Measurements from ENCODE around the gene ULK2.

Gene ULK2

DNA sequence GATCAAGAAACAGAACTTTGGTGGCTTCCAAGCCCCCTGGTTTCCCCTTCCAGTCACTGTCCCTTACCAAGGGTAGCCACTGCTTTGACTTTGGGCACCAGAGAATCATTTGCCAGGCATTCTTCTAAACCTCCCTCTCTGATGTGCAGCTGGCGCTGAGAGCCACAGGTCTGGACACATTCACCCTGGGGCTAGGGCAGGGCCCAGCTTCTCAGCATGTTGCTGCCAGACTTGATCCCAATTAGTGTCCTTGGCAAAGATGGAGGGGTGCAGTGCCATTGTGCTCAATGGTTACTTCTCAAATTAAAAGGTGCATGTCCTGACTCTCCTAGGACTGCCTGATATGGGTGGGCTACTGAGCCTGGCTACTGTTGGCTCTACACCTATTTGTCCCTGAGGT, 143.8 kb downstream of the ULK2 start:
- Histone ChIP-seq H3K36me3 (ENCODE audit: low read length) (no peaks in the 10 kb centered on the region), H3F3A (ENCODE audit: insufficient read depth) (no peaks in the 10 kb centered on the region), H3K4me3 (ENCODE audit: insufficient read depth, low read length, poor library complexity, severe bottlenecking) (no peak overlapping the region), H4K20me1 (ENCODE audit: low read depth, low read length) (no peaks in the 10 kb centered on the region), H2AFZ (ENCODE audit: low read depth, low read length, severe bottlenecking) (no peak overlapping the region), H3K9me2 (replicated peaks; ENCODE audit: insufficient read depth, low read length) (no peaks in the 10 kb centered on the region), H3K9me3 (ENCODE audit: insufficient read depth, low read length) (no peaks in the 10 kb centered on the region), H3K27ac (ENCODE audit: low read depth, low read length) (no peak overlapping the region), H3K9ac (ENCODE audit: low read length) (no peak overlapping the region), H3K27me3 (ENCODE audit: low read length) (no peaks in the 10 kb centered on the region), H3K79me2 (ENCODE audit: insufficient read depth, low read length) (no peaks in the 10 kb centered on the region), H3K4me2 (ENCODE audit: low read depth, low read length, poor library complexity, severe bottlenecking) (no peak overlapping the region)
- TF ChIP-seq EZH2phosphoT487 (conservative IDR thresholded peaks at IDR 0.05; ENCODE audit: low read length) = no peak
- TF ChIP-seq, protein P1, sequence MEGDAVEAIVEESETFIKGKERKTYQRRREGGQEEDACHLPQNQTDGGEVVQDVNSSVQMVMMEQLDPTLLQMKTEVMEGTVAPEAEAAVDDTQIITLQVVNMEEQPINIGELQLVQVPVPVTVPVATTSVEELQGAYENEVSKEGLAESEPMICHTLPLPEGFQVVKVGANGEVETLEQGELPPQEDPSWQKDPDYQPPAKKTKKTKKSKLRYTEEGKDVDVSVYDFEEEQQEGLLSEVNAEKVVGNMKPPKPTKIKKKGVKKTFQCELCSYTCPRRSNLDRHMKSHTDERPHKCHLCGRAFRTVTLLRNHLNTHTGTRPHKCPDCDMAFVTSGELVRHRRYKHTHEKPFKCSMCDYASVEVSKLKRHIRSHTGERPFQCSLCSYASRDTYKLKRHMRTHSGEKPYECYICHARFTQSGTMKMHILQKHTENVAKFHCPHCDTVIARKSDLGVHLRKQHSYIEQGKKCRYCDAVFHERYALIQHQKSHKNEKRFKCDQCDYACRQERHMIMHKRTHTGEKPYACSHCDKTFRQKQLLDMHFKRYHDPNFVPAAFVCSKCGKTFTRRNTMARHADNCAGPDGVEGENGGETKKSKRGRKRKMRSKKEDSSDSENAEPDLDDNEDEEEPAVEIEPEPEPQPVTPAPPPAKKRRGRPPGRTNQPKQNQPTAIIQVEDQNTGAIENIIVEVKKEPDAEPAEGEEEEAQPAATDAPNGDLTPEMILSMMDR (IDR thresholded peaks at IDR 0.05; ENCODE audit: insufficient read depth, low read length, poor library complexity, severe bottlenecking) = no peak

Measured in SU-DHL-6 (cell line).